ENCODE data around the gene ZCCHC2. TPM values are rescaled to one million over a fixed set of nuclear protein-coding genes. Genes with fewer than 3 reads are reported as not detected.

The ZCCHC2 gene
- total and polyA plus RNA-seq, 2 of the 4 experiments (the other 2 are of a cell fraction): 3.2 to 3.6 TPM

DNA sequence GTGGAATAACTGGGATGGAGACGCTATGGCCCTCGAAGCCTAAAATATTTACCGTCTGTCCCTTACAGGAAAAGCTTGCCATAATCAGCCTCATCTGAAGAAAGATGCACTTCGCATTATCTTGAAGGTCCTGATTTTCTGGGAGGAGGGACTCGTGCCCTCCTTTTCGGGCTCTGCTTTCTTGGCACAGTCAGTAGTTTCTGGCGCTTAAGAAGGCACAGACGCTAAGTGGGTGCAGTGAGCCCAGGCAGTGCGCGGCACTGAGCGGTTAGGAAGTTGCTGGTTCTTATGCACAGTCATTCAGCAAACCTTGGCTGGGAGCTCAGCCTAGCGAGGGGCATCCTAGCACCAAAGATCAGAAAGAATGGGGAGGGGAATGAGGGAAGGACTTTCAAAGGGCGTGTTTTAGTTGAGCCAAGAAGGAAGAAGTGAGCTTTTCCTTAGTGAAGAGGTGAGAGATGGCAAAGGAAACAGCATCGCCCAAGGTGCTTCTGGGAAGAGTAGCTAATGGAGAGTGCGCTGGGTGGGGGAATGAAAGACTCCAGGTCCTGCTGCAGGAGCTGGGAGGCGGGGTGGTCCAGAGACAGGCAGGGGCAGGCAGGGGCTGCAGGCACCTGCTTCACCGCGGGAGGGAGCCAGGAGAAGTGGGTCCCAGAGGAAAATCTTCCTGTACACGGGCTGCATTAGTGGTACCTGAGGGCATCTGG is 64.1 kb downstream of the ZCCHC2 start:
- Histone ChIP-seq H4K8ac (ENCODE audit: low read depth in 2 of 2, low read length in 2 of 2) (no peak overlapping the region), H2BK20ac (ENCODE audit: low read depth, low read length) (no peak overlapping the region), H2AK5ac (ENCODE audit: low read depth, low read length) (no peak overlapping the region), H3K27ac (ENCODE audit: insufficient read depth, low read length) (no peak overlapping the region), H4K20me1 (ENCODE audit: insufficient read depth, low read length) (peaks cover 3% of the 10 kb centered on the region; the same call in 1 of the 2 replicates), H2AK9ac (replicated peaks; ENCODE audit: low read depth, low read length, poor library complexity) (no peak overlapping the region), H3K14ac (replicated peaks; ENCODE audit: low read depth, low read length) (no peak overlapping the region), H2BK5ac (ENCODE audit: low read depth, low read length, poor library complexity, severe bottlenecking) (no peak overlapping the region), H3K4me2 (ENCODE audit: low read depth, low read length) (no peak overlapping the region), H3K9ac (ENCODE audit: low read depth, low read length) (no peak overlapping the region), H2BK15ac (ENCODE audit: low read depth, low read length) (no peak overlapping the region), H3K4me1 (ENCODE audit: control insufficient read depth, insufficient read depth, low read length) (peaks cover 1% of the 10 kb centered on the region; the same call in 1 of the 2 replicates), H3K9me3 (ENCODE audit: control insufficient read depth, insufficient read depth, low read length) (no peaks in the 10 kb centered on the region), H4K5ac (ENCODE audit: low read depth, low read length) (no peak overlapping the region), H3K4ac (ENCODE audit: low read depth, low read length) (no peak overlapping the region), H4K91ac (ENCODE audit: insufficient read depth, low read depth, low read length) (no peak overlapping the region), H3K79me1 (ENCODE audit: low read depth in 1 of 2, low read length in 2 of 2) (no peaks in the 10 kb centered on the region), H3K9me1 (ENCODE audit: insufficient read depth, low read length) (no peaks in the 10 kb centered on the region), H3K23ac (ENCODE audit: low read depth, low read length) (no peak overlapping the region), H3K36me3 (ENCODE audit: control insufficient read depth, insufficient read depth, low read length) (no peaks in the 10 kb centered on the region; the same call in 1 of the 2 replicates), H3K4me3 (ENCODE audit: insufficient read depth, low read depth, low read length) (no peak overlapping the region), H3K27me3 (ENCODE audit: control insufficient read depth, insufficient read depth, low read length) (peaks cover 11% of the 10 kb centered on the region), H2AFZ (replicated peaks; ENCODE audit: low read length, poor library complexity) (no peak overlapping the region), H2BK120ac (ENCODE audit: low read depth, low read length) (no peak overlapping the region), H3K56ac (ENCODE audit: extremely low read depth, insufficient read depth, low read length) (no peak overlapping the region), H3K18ac (ENCODE audit: low read depth, low read length) (no peak overlapping the region)
- 87% methylated on average over 12 of the region's 19 CpGs; no CpG with 5 or more reads in 1 of the 2 experiments for WGBS, 2 experiments (ENCODE audit: extremely low coverage in 2 of 2, insufficient read length in 1 of 2)
- CTCF ChIA-PET: interaction anchor here (0.6 to 1.7 kb wide), 11 partner anchors 9 to 395 kb away, joined by 3 to 13 read pairs (median 3); partner anchors contain the start of gene PHLPP1
- BruUV-seq (replicated peaks): no TSS peak
- in situ Hi-C loops (cut with MboI; ENCODE audit: low sequenced_read_pairs): loop anchor here (5.0 kb wide), 1 partner anchor 395 kb away; no protein-coding TSS in a partner anchor
- dilution Hi-C loops (cut with HindIII; ENCODE audit: low sequenced_read_pairs, unreplicated experiment): no loop called here
- intact Hi-C loops (cut with micrococcal nuclease): loop anchor here (1.0 to 10.0 kb wide), 3 partner anchors 128 to 738 kb away; partner anchors contain the start of gene PHLPP1
- POLR2A ChIA-PET (ENCODE audit: unreplicated experiment): no interaction called here
- DNase-seq: no peak
- no peak for TF ChIP-seq POLR2A (IDR thresholded peaks at IDR 0.05; ENCODE audit: low read depth, low read length)
- TF ChIP-seq BHLHE40 (IDR thresholded peaks at IDR 0.05; ENCODE audit: low read depth, low read length): no peak
- TF ChIP-seq MAZ (IDR thresholded peaks at IDR 0.05; ENCODE audit: borderline replicate concordance, low read depth, low read length): no peak
- TF ChIP-seq MXI1 (IDR thresholded peaks at IDR 0.05; ENCODE audit: borderline replicate concordance, low read depth, low read length): no peak
- no peak for TF ChIP-seq ELK1 (IDR thresholded peaks at IDR 0.05; ENCODE audit: borderline replicate concordance, low read depth, low read length)
- TF ChIP-seq CHD1 (IDR thresholded peaks at IDR 0.05; ENCODE audit: low read depth, low read length): no peak
- no peak for TF ChIP-seq RFX5 (IDR thresholded peaks at IDR 0.05; ENCODE audit: low read depth, low read length)
- TF ChIP-seq SMC3 (IDR thresholded peaks at IDR 0.05; ENCODE audit: low read depth, low read length): no peak
- TF ChIP-seq CEBPB (IDR thresholded peaks at IDR 0.05; ENCODE audit: low read depth, low read length): no peak
- TF ChIP-seq, protein P1, sequence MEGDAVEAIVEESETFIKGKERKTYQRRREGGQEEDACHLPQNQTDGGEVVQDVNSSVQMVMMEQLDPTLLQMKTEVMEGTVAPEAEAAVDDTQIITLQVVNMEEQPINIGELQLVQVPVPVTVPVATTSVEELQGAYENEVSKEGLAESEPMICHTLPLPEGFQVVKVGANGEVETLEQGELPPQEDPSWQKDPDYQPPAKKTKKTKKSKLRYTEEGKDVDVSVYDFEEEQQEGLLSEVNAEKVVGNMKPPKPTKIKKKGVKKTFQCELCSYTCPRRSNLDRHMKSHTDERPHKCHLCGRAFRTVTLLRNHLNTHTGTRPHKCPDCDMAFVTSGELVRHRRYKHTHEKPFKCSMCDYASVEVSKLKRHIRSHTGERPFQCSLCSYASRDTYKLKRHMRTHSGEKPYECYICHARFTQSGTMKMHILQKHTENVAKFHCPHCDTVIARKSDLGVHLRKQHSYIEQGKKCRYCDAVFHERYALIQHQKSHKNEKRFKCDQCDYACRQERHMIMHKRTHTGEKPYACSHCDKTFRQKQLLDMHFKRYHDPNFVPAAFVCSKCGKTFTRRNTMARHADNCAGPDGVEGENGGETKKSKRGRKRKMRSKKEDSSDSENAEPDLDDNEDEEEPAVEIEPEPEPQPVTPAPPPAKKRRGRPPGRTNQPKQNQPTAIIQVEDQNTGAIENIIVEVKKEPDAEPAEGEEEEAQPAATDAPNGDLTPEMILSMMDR (conservative IDR thresholded peaks at IDR 0.05; ENCODE audit: low read depth, low read length): no peak
- no peak for TF ChIP-seq FOS (IDR thresholded peaks at IDR 0.05; ENCODE audit: low read depth, low read length)
- no peak for TF ChIP-seq MAFK (IDR thresholded peaks at IDR 0.05; ENCODE audit: low read depth, low read length)
- no peak for TF ChIP-seq RAD21 (IDR thresholded peaks at IDR 0.05; ENCODE audit: low read length)
- no peak for TF ChIP-seq RCOR1 (IDR thresholded peaks at IDR 0.05; ENCODE audit: insufficient replicate concordance, low read length)
- ATAC-seq (ENCODE audit: low read depth): no peak

Data from IMR-90 (cell line).